B cell (primary cell): ENCODE results near the gene RNASE13. TPM values are rescaled to one million over a fixed set of nuclear protein-coding genes. Genes with fewer than 3 reads are reported as not detected.

ENCODE experiments used
- ATAC-seq: fragments of 200-7000 bp; cut with Tn5 transposase; one replicate; pipeline ENCODE4 v1.10.0; 2021; ENCODE audit warnings: low read depth, mild to moderate bottlenecking, moderate number of reproducible peaks, moderate library complexity
- CTCF ChIA-PET: fragments of 350-600 bp; sonication (Branson Sonifier 250); formaldehyde crosslinking; loops from one replicate; lab custom pipeline; 2021; ENCODE audit warnings: antibody characterized with exemption, inconsistent platforms; lab: Charles Lee
- POLR2A ChIA-PET: fragments of 350-600 bp; sonication (Branson Sonifier 250); formaldehyde crosslinking; loops from one replicate; lab custom pipeline; 2021; ENCODE audit warnings: antibody characterized with exemption; lab: Charles Lee
- DNase-seq: peaks from one replicate; pipeline ENCODE4 v3.0.0; 2013
- H2AFZ ChIP-seq: 2 replicates; pipeline ENCODE4 v1.6.1; 2012; ENCODE audit warnings: mild to moderate bottlenecking, low read depth, low read length; ENCODE audit not compliant: insufficient read depth, poor library complexity, severe bottlenecking
- H3K27ac ChIP-seq, 2 donors: 1 replicate in 1 of 2; 2 replicates in 1 of 2; pipeline ENCODE4 v1.5.1; 2012 to 2013; ENCODE audit warnings: low read length in 2 of 2, mild to moderate bottlenecking in 2 of 2, moderate library complexity in 1 of 2
- H3K27me3 ChIP-seq, 4 experiments: fragments of 200-600 bp in 1 of 4; sonication (generic) in 1 of 4; replicated peaks in 1 of 4; 1 replicate in 2 of 4; 2 replicates in 2 of 4; pipeline versions ENCODE4 v1.6.1 to v1.7.0; 2013 to 2016; ENCODE audit warnings: low read length in 3 of 4, mild to moderate bottlenecking in 2 of 4, mixed read lengths in 1 of 4, moderate library complexity in 1 of 4; ENCODE audit not compliant: insufficient read depth in 4 of 4, control insufficient read depth in 3 of 4; ENCODE audit errors: control extremely low read depth in 1 of 4
- H3K36me3 ChIP-seq, 2 experiments: replicated peaks in 1 of 2; 1 replicate in 1 of 2; 2 replicates in 1 of 2; pipeline versions ENCODE4 v1.6.1 to v1.7.1; 2013; ENCODE audit warnings: low read length in 1 of 2; ENCODE audit not compliant: insufficient read depth in 2 of 2, control insufficient read depth in 1 of 2; ENCODE audit errors: control extremely low read depth in 1 of 2, extremely low read depth in 1 of 2
- H3K4me1 ChIP-seq, 2 donors: fragments of 200-600 bp in 1 of 2; sonication (generic) in 1 of 2; 1 replicate in 1 of 2; 2 replicates in 1 of 2; pipeline versions ENCODE4 v1.5.1 to v1.6.1; 2013 to 2017; ENCODE audit warnings: low read length in 2 of 2; ENCODE audit not compliant: control insufficient read depth in 2 of 2, insufficient read depth in 2 of 2
- H3K4me2 ChIP-seq: replicated peaks from 2 replicates; pipeline ENCODE3; 2012; ENCODE audit warnings: mild to moderate bottlenecking, low read depth, low read length; ENCODE audit not compliant: poor library complexity, severe bottlenecking
- H3K4me3 ChIP-seq, 5 experiments: fragments of 200-600 bp in 1 of 5; sonication (generic) in 1 of 5; 1 replicate in 3 of 5; 2 replicates in 2 of 5; pipeline versions ENCODE4 v1.5.1 to v1.7.0; 2011 to 2016; ENCODE audit warnings: low read length in 4 of 5, mild to moderate bottlenecking in 4 of 5, low read depth in 2 of 5, control low read depth in 1 of 5, moderate library complexity in 1 of 5; ENCODE audit not compliant: insufficient read depth in 1 of 5; ENCODE audit errors: control extremely low read depth in 1 of 5, extremely low read depth in 1 of 5
- H3K79me2 ChIP-seq: fragments of 200-600 bp; sonication (generic); one replicate; pipeline ENCODE4 v1.6.0; 2016; ENCODE audit warnings: low read length; ENCODE audit not compliant: control insufficient read depth, insufficient read depth
- H3K9ac ChIP-seq: fragments of 200-600 bp; sonication (generic); 2 replicates; pipeline ENCODE4 v1.6.1; 2017; ENCODE audit warnings: mild to moderate bottlenecking, low read length, moderate library complexity
- H3K9me3 ChIP-seq, 3 donors: one replicate each; pipeline versions ENCODE4 v1.6.1 to v1.7.1; 2013; ENCODE audit warnings: low read length in 2 of 3; ENCODE audit not compliant: control insufficient read depth in 2 of 3, insufficient read depth in 1 of 3; ENCODE audit errors: control extremely low read depth in 1 of 3
- H4K20me1 ChIP-seq: 2 replicates; pipeline ENCODE4 v1.6.0; 2012; ENCODE audit warnings: mild to moderate bottlenecking, low read length; ENCODE audit not compliant: insufficient read depth, control insufficient read depth, poor library complexity, severe bottlenecking
- H3K27ac Mint-ChIP-seq: one replicate; pipeline ENCODE4 v1.8.0; 2021; ENCODE audit warnings: mixed read lengths
- H3K27me3 Mint-ChIP-seq: one replicate; pipeline ENCODE4 v1.8.0; 2021; ENCODE audit warnings: mixed read lengths
- H3K4me1 Mint-ChIP-seq: one replicate; pipeline ENCODE4 v1.8.0; 2021; ENCODE audit warnings: mixed read lengths
- H3K4me3 Mint-ChIP-seq: one replicate; pipeline ENCODE4 v1.8.0; 2021; ENCODE audit warnings: mixed read lengths
- H3K9me3 Mint-ChIP-seq: one replicate; pipeline ENCODE4 v1.8.0; 2022; ENCODE audit warnings: mixed read lengths; ENCODE audit not compliant: insufficient read depth
- EZH2 ChIP-seq: IDR thresholded peaks from 2 replicates; pipeline ENCODE4 v1.6.1; 2012; ENCODE audit warnings: borderline replicate concordance, low read depth, mild to moderate bottlenecking, moderate library complexity, low read length; ENCODE audit not compliant: insufficient read depth, poor library complexity, severe bottlenecking
- WGBS: methylation state at CpG from one replicate; pipeline ENCODE4 v1.1.5; 2013; ENCODE audit warnings: missing lambda C conversion rate; ENCODE audit not compliant: insufficient coverage; 5-methylcytosine and 5-hydroxymethylcytosine counted together
- intact Hi-C: fragments of 100-400 bp; cut with micrococcal nuclease; formaldehyde crosslinking; loops from one replicate; pipeline ENCODE4 v1.10.0; 2022
- polyA plus RNA-seq: library from polyadenylated mRNA; depleted of rRNA; stranded (reverse); fragments of >200 nt; gene quantifications from 2 replicates; pipeline ENCODE4 v1.2.3, GENCODE V29; 2012
- total RNA-seq, 2 donors: library from RNA; stranded (reverse); fragments of 120-200 nt in 1 of 2; gene quantifications; 1 replicate in 1 of 2; 2 replicates in 1 of 2; pipeline versions ENCODE4 v1.2.3 to v1.2.4, GENCODE V29; 2013 to 2022
- TF ChIP-seq, protein P1 (sequence below): fragments of 200-600 bp; IDR thresholded peaks from one replicate; pipeline ENCODE4 v1.8.0; 2022; ENCODE audit warnings: antibody characterized with exemption, mild to moderate bottlenecking

RNASE13 gene
- total and polyA plus RNA-seq, 2 donors (not counting 1 experiment from before 2014, with no cell fraction given), result not detected

- intact Hi-C loops, result no loop called here
- peaks cover 59% of the 10 kb centered on the region for H3K27me3 Mint-ChIP-seq
- no peak overlapping the region for H3K4me3 ChIP-seq
- no peak overlapping the region for H3K27ac Mint-ChIP-seq
- no peak for DNase-seq
- H3K4me3 Mint-ChIP-seq, result no peak overlapping the region
- H3K4me1 ChIP-seq, result no peaks in the 10 kb centered on the region
- ChIA-PET CTCF (interaction anchor here (0.6 to 3.1 kb wide), 7 partner anchors 21 to 188 kb away, joined by 3 to 24 read pairs (median 3); no protein-coding TSS in a partner anchor), POLR2A (no interaction called here)
- H3K9ac ChIP-seq, result no peak overlapping the region
- TF ChIP-seq, protein P1, sequence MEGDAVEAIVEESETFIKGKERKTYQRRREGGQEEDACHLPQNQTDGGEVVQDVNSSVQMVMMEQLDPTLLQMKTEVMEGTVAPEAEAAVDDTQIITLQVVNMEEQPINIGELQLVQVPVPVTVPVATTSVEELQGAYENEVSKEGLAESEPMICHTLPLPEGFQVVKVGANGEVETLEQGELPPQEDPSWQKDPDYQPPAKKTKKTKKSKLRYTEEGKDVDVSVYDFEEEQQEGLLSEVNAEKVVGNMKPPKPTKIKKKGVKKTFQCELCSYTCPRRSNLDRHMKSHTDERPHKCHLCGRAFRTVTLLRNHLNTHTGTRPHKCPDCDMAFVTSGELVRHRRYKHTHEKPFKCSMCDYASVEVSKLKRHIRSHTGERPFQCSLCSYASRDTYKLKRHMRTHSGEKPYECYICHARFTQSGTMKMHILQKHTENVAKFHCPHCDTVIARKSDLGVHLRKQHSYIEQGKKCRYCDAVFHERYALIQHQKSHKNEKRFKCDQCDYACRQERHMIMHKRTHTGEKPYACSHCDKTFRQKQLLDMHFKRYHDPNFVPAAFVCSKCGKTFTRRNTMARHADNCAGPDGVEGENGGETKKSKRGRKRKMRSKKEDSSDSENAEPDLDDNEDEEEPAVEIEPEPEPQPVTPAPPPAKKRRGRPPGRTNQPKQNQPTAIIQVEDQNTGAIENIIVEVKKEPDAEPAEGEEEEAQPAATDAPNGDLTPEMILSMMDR, result no peak
- TF ChIP-seq EZH2, result no peak
- ATAC-seq, result no peak
- no peaks in the 10 kb centered on the region for H4K20me1 ChIP-seq
- no peak overlapping the region for H3K4me2 ChIP-seq
- H3K79me2 ChIP-seq, result no peaks in the 10 kb centered on the region
- H2AFZ ChIP-seq, result no peak overlapping the region
- no peaks in the 10 kb centered on the region for H3K4me1 Mint-ChIP-seq
- no peak overlapping the region for H3K27ac ChIP-seq
- 100% methylated on average over 2 of the region's 2 CpGs for WGBS
- no peaks in the 10 kb centered on the region for H3K9me3 Mint-ChIP-seq
- H3K27me3 ChIP-seq, result peaks cover 0 to 15% (median 3%) of the 10 kb centered on the region in 4 experiments
- H3K36me3 ChIP-seq, result no peaks in the 10 kb centered on the region
- H3K9me3 ChIP-seq, result no peaks in the 10 kb centered on the region
These were observed 12.8 kb upstream of the RNASE13 start for GRCh38 chr14:21047378-21047781.

DNA sequence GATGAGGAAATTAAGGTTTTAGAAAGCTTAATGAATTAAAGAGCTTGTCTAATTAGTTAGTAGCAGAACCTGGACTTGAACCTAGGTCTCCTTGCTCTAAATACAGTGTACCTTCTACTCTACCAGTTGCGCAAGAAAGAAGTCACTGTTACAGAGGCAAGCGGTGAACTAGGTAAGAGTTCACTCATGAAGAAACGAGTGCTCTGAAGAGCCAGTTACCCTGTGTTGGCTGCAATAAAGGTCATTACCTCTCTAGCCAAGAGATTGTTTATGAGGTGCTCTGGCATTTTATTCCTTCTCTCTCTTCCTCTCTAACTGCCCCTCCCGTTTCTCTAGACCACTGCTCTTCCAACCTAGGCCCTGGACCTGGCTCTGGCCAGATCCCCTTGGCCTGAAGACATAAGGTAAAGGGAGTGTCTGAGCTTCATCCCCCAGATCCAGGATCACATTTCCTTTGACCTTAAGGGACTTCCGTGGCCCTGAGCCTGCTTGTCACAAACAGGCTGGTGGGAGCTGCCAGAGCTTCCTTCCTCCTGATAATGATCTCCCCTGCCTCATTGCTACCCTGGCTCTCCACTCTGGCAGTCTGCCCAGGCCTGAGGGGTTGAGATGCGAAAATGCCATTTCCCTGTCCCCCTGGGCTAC lies 9.5 kb upstream of the RNASE13 start:
- Histone ChIP-seq H3K27ac (no peak overlapping the region), H3K4me2 (no peak overlapping the region), H4K20me1 (no peaks in the 10 kb centered on the region), H3K4me3 (no peak overlapping the region), H2AFZ (no peak overlapping the region), H3K9ac (no peak overlapping the region), H3K27me3 (peaks cover 0 to 7% (median 0%) of the 10 kb centered on the region in 4 experiments), H3K36me3 (no peaks in the 10 kb centered on the region), H3K4me1 (no peaks in the 10 kb centered on the region), H3K79me2 (no peaks in the 10 kb centered on the region), H3K9me3 (no peaks in the 10 kb centered on the region)
- no peak for ATAC-seq
- Mint-ChIP-seq H3K4me1 (no peaks in the 10 kb centered on the region), H3K27ac (no peak overlapping the region), H3K27me3 (peaks cover 57% of the 10 kb centered on the region), H3K4me3 (no peak overlapping the region), H3K9me3 (no peaks in the 10 kb centered on the region)
- WGBS, result 39% methylated on average over 3 of the region's 6 CpGs
- ChIA-PET CTCF (interaction anchor here (1.0 to 7.2 kb wide), 4 partner anchors 12 to 61 kb away, joined by 3 to 305 read pairs (median 4); no protein-coding TSS in a partner anchor), POLR2A (no interaction called here)
- TF ChIP-seq, protein P1, result no peak
- no peak for TF ChIP-seq EZH2
- intact Hi-C loops, result no loop called here
- no peak for DNase-seq
